Posterior vena cava (tissue), 2 donors: ENCODE results near the gene SEC14L2. TPM values are rescaled to one million over a fixed set of nuclear protein-coding genes. Genes with fewer than 3 reads are reported as not detected.

Experiments
- total RNA-seq, 2 donors: library from RNA; stranded (reverse); fragmentation: NEBNext Ultra II Directional; extraction: Animal tissue kit (Norgen Biotek cat#: 25700); gene quantifications; one replicate each; pipeline ENCODE4 v1.2.1, GENCODE V29; 2021
- donor health status: DM: yes; HTN: yes; CAD: no.
- donor health status: DM: yes; HTN: yes; CAD: no.

SEC14L2 gene
- total RNA-seq, 2 donors from 2014 or later, result 8.0 to 10.9 TPM

Other genes with a start within 250 kb of the SEC14L2 start
- gene LIF, start 150.3 kb upstream of the SEC14L2 start, total RNA-seq, result 1 to 10 TPM; 2.6 to 8.1 TPM
- gene OSM, start 130.2 kb upstream of the SEC14L2 start, total RNA-seq, result 1 to 10 TPM; 1.0 to 2.0 TPM
- 10 to 100 TPM in 1 of 2 donors, 1 to 10 TPM in 1; 9.8 to 14.3 TPM for gene CASTOR1, start 107.5 kb upstream of the SEC14L2 start, total RNA-seq
- gene TBC1D10A, start 70.1 kb upstream of the SEC14L2 start, total RNA-seq, result 10 to 100 TPM; 20.5 to 20.7 TPM
- 100 to 1,000 TPM; 106 to 108 TPM for gene SF3A1, start 40.1 kb upstream of the SEC14L2 start, total RNA-seq
- gene CCDC157, start 40.0 kb upstream of the SEC14L2 start, total RNA-seq, result under 1 TPM; 0.76 to 0.88 TPM
- gene RNF215, start 9.6 kb upstream of the SEC14L2 start, total RNA-seq, result 10 to 100 TPM in 1 of 2 donors, 1 to 10 TPM in 1; 9.3 to 15.6 TPM
- gene MTFP1, start 28.8 kb downstream of the SEC14L2 start, total RNA-seq, result 1 to 10 TPM; 3.5 to 3.7 TPM
- not detected for gene SEC14L3, start 75.0 kb downstream of the SEC14L2 start, total RNA-seq
- under 1 TPM; 0.14 to 0.19 TPM for gene SEC14L4, start 108.7 kb downstream of the SEC14L2 start, total RNA-seq
- gene SEC14L6, start 149.7 kb downstream of the SEC14L2 start, total RNA-seq, result under 1 TPM; 0.10 to 0.14 TPM
- gene GAL3ST1, start 177.6 kb downstream of the SEC14L2 start, total RNA-seq, result 1 to 10 TPM; 1.3 to 2.5 TPM
- gene PES1, start 194.9 kb downstream of the SEC14L2 start, total RNA-seq, result 10 to 100 TPM; 37.9 to 48.2 TPM
- 10 to 100 TPM; 23.4 to 47.3 TPM for gene TCN2, start 210.2 kb downstream of the SEC14L2 start, total RNA-seq
- gene SLC35E4, start 238.8 kb downstream of the SEC14L2 start, total RNA-seq, result 1 to 10 TPM; 4.4 to 7.8 TPM